Pancreas (tissue), 10 donors: ENCODE measurements around the gene FRS2. TPM values are rescaled to one million over a fixed set of nuclear protein-coding genes. Genes with fewer than 3 reads are reported as not detected.
"Not testable (repeated sequence)": the region's sequence is repeated elsewhere in the genome, so short reads cannot be mapped to it uniquely, and the experiment has no call there.

ENCODE experiments used
- ATAC-seq, 4 donors: fragments of 200-7000 bp; cut with Tn5 transposase; one replicate each; pipeline versions ENCODE4 v1.8.0 to v1.9.1; 2020; ENCODE audit warnings: mild to moderate bottlenecking in 4 of 4, moderate library complexity in 4 of 4
- DNase-seq, 6 donors: peaks; one replicate each; pipeline ENCODE4 v3.0.0-alpha.2; 2020
- FAIRE-seq: peaks from 2 replicates; lab custom pipeline; 2012; peaks lifted over from hg19 to GRCh38; lab: Jason Lieb, UNC
- H3K27ac ChIP-seq, 4 donors: fragments of 200-600 bp; sonication (generic); 1 replicate in 3 of 4; 2 replicates in 1 of 4; pipeline versions ENCODE4 v1.5.0 to v1.8.0; 2020
- H3K27me3 ChIP-seq, 4 donors: fragments of 200-600 bp; one replicate each; pipeline ENCODE4 v1.8.0; 2021
- H3K36me3 ChIP-seq, 3 donors: fragments of 200-600 bp; sonication (generic) in 1 of 3; one replicate each; pipeline versions ENCODE4 v1.5.0 to v1.8.0; 2020 to 2021
- H3K4me1 ChIP-seq, 3 donors: fragments of 200-600 bp; one replicate each; pipeline ENCODE4 v1.8.0; 2021
- H3K4me3 ChIP-seq, 4 donors: fragments of 200-600 bp; sonication (generic) in 2 of 4; one replicate each; pipeline versions ENCODE4 v1.5.0 to v1.8.0; 2020 to 2021
- H3K9me3 ChIP-seq, 4 donors: fragments of 200-600 bp; one replicate each; pipeline ENCODE4 v1.8.0; 2021
- WGBS, 2 donors: extraction: QIAGEN DNeasy Blood & Tissue Kit; methylation state at CpG; one replicate each; pipeline ENCODE4 v1.1.7; 2013; 5-methylcytosine and 5-hydroxymethylcytosine counted together
- intact Hi-C, 3 donors: fragments of 100-400 bp; cut with DNase I; formaldehyde crosslinking; loops; one replicate each; pipeline versions ENCODE4 v1.11.1 to v1.14.2; 2022
- polyA plus RNA-seq, 2 donors: library from polyadenylated mRNA; stranded (reverse); fragments of 200-250 nt; gene quantifications; one replicate each; pipeline ENCODE4 v1.2.3, GENCODE V29; 2013
- total RNA-seq, 6 donors: library from RNA; stranded (reverse); fragmentation: NEBNext Ultra II Directional in 4 of 6; extraction: Animal tissue kit (Norgen Biotek cat#: 25700) in 4 of 6; gene quantifications; one replicate each; pipeline versions ENCODE4 v1.2.1 to v1.2.4, GENCODE V29; 2021 to 2023
- TF ChIP-seq, protein P1 (sequence below), 4 donors: fragments of 200-600 bp; sonication (generic) in 3 of 4; IDR thresholded peaks; one replicate each; pipeline versions ENCODE4 v1.5.0 to v1.8.0; 2021; ENCODE audit warnings: antibody characterized with exemption in 4 of 4
- donor health status: healthy with polysubstance abuse.
- donor health status: DM: no; HTN: no; CAD: no; lungs with moderate emphysema.
- donor health status: DM: no; HTN: no; CAD: no.
- donor health status: control.
- donor health status: control.
- donor health status: Bipolar disorder and iron deficiency.
- donor health status: DM: yes; HTN: yes; CAD: no.
- donor health status: DM: no; HTN: no; CAD: no.
- donor health status: DM: no; HTN: no; CAD: no.
- donor health status: DM: yes; HTN: yes; CAD: no.

Gene FRS2
- total and polyA plus RNA-seq, 8 donors: 2.5 to 23.2 (median 12.1) TPM

DNA sequence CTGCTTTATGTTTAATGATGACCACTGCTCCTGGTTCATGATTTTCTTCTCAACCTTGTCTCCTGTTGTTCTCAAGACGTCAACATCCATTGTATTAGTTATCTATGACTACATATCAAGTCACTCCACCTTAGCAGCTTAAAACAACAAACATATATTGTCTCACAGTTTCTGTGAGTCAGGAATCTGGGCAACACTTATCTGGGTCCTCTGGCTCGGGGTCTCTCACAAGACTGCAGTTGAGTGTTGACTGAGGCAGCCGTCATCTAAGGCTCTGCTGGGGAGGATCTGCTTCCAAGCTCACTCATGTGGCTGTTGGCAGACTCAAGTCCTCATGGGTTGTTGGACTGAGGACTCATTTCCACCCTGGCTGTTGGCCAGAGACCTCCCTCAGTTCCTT lies 27.3 kb upstream of the FRS2 start:
- WGBS, 2 donors: 83 to 86% methylated on average over 3 of the region's 3 CpGs
- intact Hi-C loops: no loop called here

DNA sequence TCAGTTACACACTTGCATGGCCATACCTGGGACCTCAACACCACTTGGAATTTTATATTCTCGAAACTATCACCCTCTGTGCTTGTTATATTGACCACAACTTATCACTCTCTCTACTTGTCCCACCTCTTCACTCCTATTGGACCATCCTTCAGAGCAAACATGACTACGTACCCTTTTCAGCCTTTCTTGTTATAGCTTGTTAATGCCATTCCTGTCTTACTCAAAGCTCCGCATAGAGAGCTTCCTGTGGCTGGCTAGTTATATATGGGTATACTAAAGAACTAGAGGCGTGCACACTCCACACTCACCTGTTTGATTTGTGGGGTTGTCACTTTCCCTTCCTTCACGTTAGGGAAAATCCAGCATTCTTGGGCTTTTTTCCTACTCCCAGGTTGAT lies 26.3 kb upstream of the FRS2 start:
- FAIRE-seq (no peak), ATAC-seq (no peak), DNase-seq (no peak)
- 81 to 83% methylated on average over 5 of the region's 5 CpGs for WGBS, 2 donors
- intact Hi-C loops: no loop called here
- Histone ChIP-seq H3K4me3 (no peak overlapping the region), H3K36me3 (no peaks in the 10 kb centered on the region), H3K27ac (no peak overlapping the region), H3K4me1 (peaks cover 0 to 7% (median 0%) of the 10 kb centered on the region in 3 donors), H3K27me3 (no peaks in the 10 kb centered on the region), H3K9me3 (no peaks in the 10 kb centered on the region)
- TF ChIP-seq, protein P1, sequence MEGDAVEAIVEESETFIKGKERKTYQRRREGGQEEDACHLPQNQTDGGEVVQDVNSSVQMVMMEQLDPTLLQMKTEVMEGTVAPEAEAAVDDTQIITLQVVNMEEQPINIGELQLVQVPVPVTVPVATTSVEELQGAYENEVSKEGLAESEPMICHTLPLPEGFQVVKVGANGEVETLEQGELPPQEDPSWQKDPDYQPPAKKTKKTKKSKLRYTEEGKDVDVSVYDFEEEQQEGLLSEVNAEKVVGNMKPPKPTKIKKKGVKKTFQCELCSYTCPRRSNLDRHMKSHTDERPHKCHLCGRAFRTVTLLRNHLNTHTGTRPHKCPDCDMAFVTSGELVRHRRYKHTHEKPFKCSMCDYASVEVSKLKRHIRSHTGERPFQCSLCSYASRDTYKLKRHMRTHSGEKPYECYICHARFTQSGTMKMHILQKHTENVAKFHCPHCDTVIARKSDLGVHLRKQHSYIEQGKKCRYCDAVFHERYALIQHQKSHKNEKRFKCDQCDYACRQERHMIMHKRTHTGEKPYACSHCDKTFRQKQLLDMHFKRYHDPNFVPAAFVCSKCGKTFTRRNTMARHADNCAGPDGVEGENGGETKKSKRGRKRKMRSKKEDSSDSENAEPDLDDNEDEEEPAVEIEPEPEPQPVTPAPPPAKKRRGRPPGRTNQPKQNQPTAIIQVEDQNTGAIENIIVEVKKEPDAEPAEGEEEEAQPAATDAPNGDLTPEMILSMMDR (IDR thresholded peaks at IDR 0.05): no peak

More for the DNA sequence above, 27.3 kb upstream of the FRS2 start:
- DNase-seq (no peak), ATAC-seq (no peak), FAIRE-seq (no peak)
- TF ChIP-seq, protein P1 (IDR thresholded peaks at IDR 0.05): no peak
- Histone ChIP-seq H3K4me3 (no peak overlapping the region), H3K9me3 (no peaks in the 10 kb centered on the region), H3K27me3 (no peaks in the 10 kb centered on the region), H3K4me1 (peaks cover 0 to 7% (median 0%) of the 10 kb centered on the region in 3 donors), H3K27ac (no peak overlapping the region), H3K36me3 (no peaks in the 10 kb centered on the region)

DNA sequence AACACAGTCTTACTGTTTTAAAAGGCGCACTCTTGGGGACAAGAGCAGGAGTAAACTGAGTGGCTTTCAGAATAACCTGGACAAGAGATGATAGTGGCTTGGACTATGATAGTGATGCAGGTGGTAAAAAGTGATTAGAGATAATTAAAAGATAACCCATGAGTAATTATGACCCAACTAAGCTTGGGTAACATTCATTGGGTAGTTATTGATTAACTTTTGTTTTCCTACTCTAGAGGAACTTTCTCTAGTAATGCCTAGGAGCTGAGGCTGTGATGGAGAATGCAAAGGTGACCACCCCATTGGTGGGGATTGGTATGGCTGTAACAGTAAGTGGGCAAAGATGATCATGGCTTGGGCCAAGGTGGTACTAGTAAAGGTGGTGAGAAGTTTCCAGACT lies 22.3 kb upstream of the FRS2 start:
- Histone ChIP-seq H3K4me1 (no peaks in the 10 kb centered on the region), H3K27me3 (no peaks in the 10 kb centered on the region), H3K36me3 (no peaks in the 10 kb centered on the region), H3K27ac (no peak overlapping the region), H3K4me3 (no peak overlapping the region), H3K9me3 (no peaks in the 10 kb centered on the region)
- intact Hi-C loops: no loop called here
- FAIRE-seq: no peak
- DNase-seq: no peak
- 96% methylated on average over 1 of the region's 1 CpG for WGBS, 2 donors
- TF ChIP-seq, protein P1 (IDR thresholded peaks at IDR 0.05): no peak
- no peak for ATAC-seq

DNA sequence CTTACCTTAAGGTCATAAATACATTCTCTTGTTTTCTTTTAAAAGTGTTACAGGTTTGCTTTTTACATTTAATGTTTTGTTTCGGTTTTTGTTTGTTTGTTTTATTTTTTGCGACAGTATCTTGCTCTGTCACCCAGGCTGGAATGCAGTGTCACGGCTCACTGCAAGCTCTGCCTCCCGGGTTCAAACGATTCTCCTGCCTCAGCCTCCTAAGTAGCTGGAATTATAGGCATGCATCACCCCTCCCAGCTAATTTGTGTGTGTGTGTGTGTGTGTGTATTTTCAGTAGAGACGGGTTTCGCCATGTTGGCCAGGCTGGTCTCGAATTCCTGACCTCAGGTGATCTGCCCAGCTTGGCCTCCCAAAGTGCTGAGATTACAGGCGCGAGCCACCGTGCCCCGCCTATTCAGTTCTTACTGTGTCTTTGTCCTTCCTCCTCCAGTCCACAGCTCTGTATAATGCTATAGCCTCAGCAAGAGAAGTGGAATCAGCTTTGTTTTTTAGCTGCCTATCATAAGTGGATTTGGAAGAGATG lies 17.5 kb upstream of the FRS2 start:
- DNase-seq, H3K36me3 ChIP-seq, H3K4me3 ChIP-seq, ATAC-seq, intact Hi-C loops, FAIRE-seq, H3K4me1 ChIP-seq, H3K27ac ChIP-seq, H3K27me3 ChIP-seq, H3K9me3 ChIP-seq: not testable (repeated sequence)
- 89 to 92% methylated on average over 12 of the region's 12 CpGs for WGBS, 2 donors

DNA sequence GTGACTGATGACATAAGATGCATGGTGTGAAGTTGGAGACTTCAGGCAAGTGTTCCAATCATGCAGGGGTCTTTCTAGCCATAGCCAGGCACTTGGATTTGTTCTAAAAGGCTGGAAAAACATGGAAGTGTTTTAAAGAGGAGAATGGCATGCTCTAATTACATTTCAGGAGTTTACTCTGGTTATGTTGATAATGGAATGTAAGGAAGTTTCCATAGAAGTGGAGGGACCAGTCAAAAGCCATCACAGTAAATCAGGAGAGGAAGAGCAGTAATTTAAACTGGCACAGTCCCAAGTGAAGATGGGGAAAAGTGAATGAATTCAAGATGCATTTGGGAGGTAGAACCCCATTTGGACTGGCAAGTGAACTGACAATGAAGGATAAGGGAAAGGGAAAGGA lies 13.9 kb upstream of the FRS2 start:
- Histone ChIP-seq H3K27me3 (no peaks in the 10 kb centered on the region), H3K4me1 (no peaks in the 10 kb centered on the region), H3K36me3 (no peaks in the 10 kb centered on the region), H3K27ac (no peak overlapping the region), H3K9me3 (no peaks in the 10 kb centered on the region), H3K4me3 (no peak overlapping the region)
- intact Hi-C loops: no loop called here
- TF ChIP-seq, protein P1 (IDR thresholded peaks at IDR 0.05): no peak
- ATAC-seq (no peak), DNase-seq (no peak), FAIRE-seq (no peak)
